Glutamatergic neuron (in vitro differentiated cells): ENCODE data around the gene SYNJ2. TPM values are rescaled to one million over a fixed set of nuclear protein-coding genes. Genes with fewer than 3 reads are reported as not detected.

Source experiments
- DNase-seq: peaks from one replicate; pipeline ENCODE4 v3.0.0; 2022
- H3K27ac Mint-ChIP-seq: one replicate; pipeline ENCODE4 v1.8.0; 2020; ENCODE audit warnings: mild to moderate bottlenecking, mixed read lengths, inconsistent platforms; ENCODE audit not compliant: unreplicated experiment
- H3K27me3 Mint-ChIP-seq: one replicate; pipeline ENCODE4 v1.8.0; 2020; ENCODE audit warnings: mild to moderate bottlenecking, moderate library complexity, mixed read lengths, inconsistent platforms; ENCODE audit not compliant: unreplicated experiment
- H3K36me3 Mint-ChIP-seq: one replicate; pipeline ENCODE4 v1.8.0; 2020; ENCODE audit warnings: mild to moderate bottlenecking, mixed read lengths, inconsistent platforms; ENCODE audit not compliant: unreplicated experiment
- H3K4me1 Mint-ChIP-seq: one replicate; pipeline ENCODE4 v1.8.0; 2020; ENCODE audit warnings: mild to moderate bottlenecking, low read depth, mixed read lengths, inconsistent platforms; ENCODE audit not compliant: unreplicated experiment
- H3K4me3 Mint-ChIP-seq: one replicate; pipeline ENCODE4 v1.8.0; 2020; ENCODE audit warnings: mild to moderate bottlenecking, mixed read lengths, inconsistent platforms; ENCODE audit not compliant: unreplicated experiment
- H3K9me3 Mint-ChIP-seq: one replicate; pipeline ENCODE4 v1.8.0; 2020; ENCODE audit warnings: mild to moderate bottlenecking, moderate library complexity, mixed read lengths, inconsistent platforms; ENCODE audit not compliant: unreplicated experiment
- CTCF ChIP-seq: fragments of 200-600 bp; sonication (generic); IDR thresholded peaks from one replicate; pipeline ENCODE4 v1.5.0; 2021; ENCODE audit not compliant: partially characterized antibody, unreplicated experiment
- total RNA-seq: library from RNA; stranded (reverse); fragmentation: NEBNext Ultra II Directional; extraction: Animal tissue kit (Norgen Biotek cat#: 25700); gene quantifications from one replicate; pipeline ENCODE4 v1.2.1, GENCODE V29; 2021; ENCODE audit not compliant: unreplicated experiment

SYNJ2 gene
- total RNA-seq, 1 donor from 2014 or later: 2.4 TPM

- peaks cover 5% of the 10 kb centered on the region for H3K9me3 Mint-ChIP-seq
- DNase-seq: no peak
- peaks cover 24% of the 10 kb centered on the region for H3K4me1 Mint-ChIP-seq
- H3K4me3 Mint-ChIP-seq: no peak overlapping the region
- peaks cover 3% of the 10 kb centered on the region for H3K27me3 Mint-ChIP-seq
- no peak for TF ChIP-seq CTCF
- no peak overlapping the region for H3K27ac Mint-ChIP-seq
- H3K36me3 Mint-ChIP-seq: no peaks in the 10 kb centered on the region
These were observed 8.1 kb downstream of the SYNJ2 start for GRCh38 chr6:157989541-157990289.

GRCh38 chr6:157990321-157991066 lies 8.8 kb downstream of the SYNJ2 start:
- peaks cover 8% of the 10 kb centered on the region for H3K9me3 Mint-ChIP-seq
- H3K27ac Mint-ChIP-seq: no peak overlapping the region
- H3K27me3 Mint-ChIP-seq: peaks cover 5% of the 10 kb centered on the region
- no peak for TF ChIP-seq CTCF
- no peaks in the 10 kb centered on the region for H3K36me3 Mint-ChIP-seq
- H3K4me1 Mint-ChIP-seq: peaks cover 26% of the 10 kb centered on the region
- no peak overlapping the region for H3K4me3 Mint-ChIP-seq
- no peak for DNase-seq

GRCh38 chr6:157991067-157991432 lies 9.4 kb downstream of the SYNJ2 start:
- Mint-ChIP-seq H3K9me3 (peaks cover 12% of the 10 kb centered on the region), H3K4me1 (peaks cover 26% of the 10 kb centered on the region), H3K27ac (no peak overlapping the region)

GRCh38 chr6:157993076-157993475 lies 11.4 kb downstream of the SYNJ2 start:
- H3K4me1 Mint-ChIP-seq: peaks cover 37% of the 10 kb centered on the region
- H3K27me3 Mint-ChIP-seq: peaks cover 11% of the 10 kb centered on the region
- TF ChIP-seq CTCF: no peak
- no peak overlapping the region for H3K4me3 Mint-ChIP-seq
- DNase-seq: no peak
- peaks cover 17% of the 10 kb centered on the region for H3K9me3 Mint-ChIP-seq
- H3K36me3 Mint-ChIP-seq: no peaks in the 10 kb centered on the region
- H3K27ac Mint-ChIP-seq: no peak overlapping the region

More at GRCh38 chr6:157991067-157991432, 9.4 kb downstream of the SYNJ2 start:
- TF ChIP-seq CTCF: no peak
- Mint-ChIP-seq H3K36me3 (no peaks in the 10 kb centered on the region), H3K4me3 (no peak overlapping the region), H3K27me3 (peaks cover 7% of the 10 kb centered on the region)
- DNase-seq: no peak
